GM19438 (cell line): ENCODE data around the gene CHMP1A.

ENCODE experiments used
- ATAC-seq: cut with Tn5 transposase; IDR thresholded peaks from one replicate; pipeline ENCODE4 v1.9.1; 2021; ENCODE audit warnings: low read depth; ENCODE audit not compliant: unreplicated experiment

CHMP1A gene

GRCh38 chr16:89629827-89630610 is 27.5 kb downstream of the CHMP1A start:
- ATAC-seq = no peak

- no peak for ATAC-seq
Measured at GRCh38 chr16:89624777-89625761, 32.4 kb downstream of the CHMP1A start.

- no peak for ATAC-seq
Measured at GRCh38 chr16:89623511-89624261, 33.8 kb downstream of the CHMP1A start.

GRCh38 chr16:89621698-89622409 is 35.7 kb downstream of the CHMP1A start:
- no peak for ATAC-seq

GRCh38 chr16:89621136-89621697 is 36.3 kb downstream of the CHMP1A start:
- no peak for ATAC-seq

- ATAC-seq = no peak
Measured at GRCh38 chr16:89620406-89620841, 37.1 kb downstream of the CHMP1A start.

GRCh38 chr16:89619840-89620239 is 37.7 kb downstream of the CHMP1A start:
- no peak for ATAC-seq

- ATAC-seq = no peak
Measured at GRCh38 chr16:89618109-89618998, 39.2 kb downstream of the CHMP1A start.

- no peak for ATAC-seq
Measured at GRCh38 chr16:89617036-89617435, 40.5 kb downstream of the CHMP1A start.

GRCh38 chr16:89616623-89617022 is 40.9 kb downstream of the CHMP1A start:
- no peak for ATAC-seq

GRCh38 chr16:89615596-89616090 is 41.9 kb downstream of the CHMP1A start:
- ATAC-seq = no peak

- no peak for ATAC-seq
Measured at GRCh38 chr16:89615176-89615575, 42.3 kb downstream of the CHMP1A start.

GRCh38 chr16:89613954-89614459 is 43.5 kb downstream of the CHMP1A start:
- ATAC-seq = no peak

GRCh38 chr16:89613231-89613953 is 44.1 kb downstream of the CHMP1A start, which contains the start of gene DPEP1:
DPEP1 (plus strand) TSS chr16:89613642; CDS start chr16:89630411, 16,769 bp downstream.
- ATAC-seq = no peak

- ATAC-seq = no peak
Measured at GRCh38 chr16:89612415-89613166, 44.9 kb downstream of the CHMP1A start.

GRCh38 chr16:89610108-89610453 is 47.4 kb downstream of the CHMP1A start:
- ATAC-seq = no peak
